DND-41 (cell line): ENCODE results near the gene STAU1.

Source experiments
- CTCF ChIP-seq: IDR thresholded peaks from 2 replicates; pipeline ENCODE4 v1.5.1; 2012; ENCODE audit warnings: borderline replicate concordance, low read length, moderate library complexity, mild to moderate bottlenecking; ENCODE audit not compliant: poor library complexity, severe bottlenecking; ENCODE audit errors: extremely low read depth
- EZH2 ChIP-seq: IDR thresholded peaks from 3 replicates; pipeline ENCODE4 v1.6.1; 2012; ENCODE audit warnings: borderline replicate concordance, low read depth, mild to moderate bottlenecking, moderate library complexity, low read length, inconsistent platforms; ENCODE audit not compliant: severe bottlenecking

DNA sequence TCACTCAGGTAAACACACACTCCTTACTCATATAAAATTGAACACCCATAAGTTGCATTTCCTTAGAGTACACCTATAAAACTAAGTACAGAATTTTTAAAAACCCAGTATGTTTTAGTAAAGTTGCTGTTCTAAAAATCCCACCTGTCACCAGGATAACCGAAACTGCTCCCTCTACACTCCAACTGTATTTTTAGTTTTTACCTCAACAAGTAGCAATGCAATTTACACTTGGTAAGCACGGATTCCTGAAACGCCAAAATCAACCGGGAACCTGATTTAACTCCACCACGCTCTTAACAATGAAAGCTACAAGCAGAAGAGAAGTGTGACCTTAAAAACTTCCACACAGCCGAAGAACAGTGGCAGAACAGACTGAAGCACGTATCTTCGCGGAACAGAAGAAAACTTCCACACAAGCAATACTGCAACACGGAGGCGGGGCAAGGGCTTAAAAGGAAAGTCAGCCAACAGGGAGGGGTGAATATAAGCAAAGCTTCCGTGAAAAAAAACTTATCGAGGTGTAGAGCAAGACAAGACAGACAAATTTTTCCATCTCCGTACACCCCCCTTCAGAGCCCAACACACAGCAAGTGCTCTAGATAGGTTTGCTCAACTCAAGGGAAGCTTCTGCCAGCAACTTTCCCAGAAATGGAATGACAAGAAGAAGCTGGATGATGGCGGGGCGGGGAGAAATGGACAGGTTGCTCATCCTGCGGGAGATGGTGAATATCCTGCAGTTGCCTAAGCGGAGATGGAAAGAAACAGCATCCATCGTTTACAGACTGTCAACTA lies 1.4 kb downstream of the STAU1 start:
- TF ChIP-seq CTCF: no peak
- no peak for TF ChIP-seq EZH2
